ENCODE data around the gene SDSL. TPM values are rescaled to one million over a fixed set of nuclear protein-coding genes. Genes with fewer than 3 reads are reported as not detected.
A peak's percentile ranks its signal among the peaks of the same experiment; 100 is the strongest.

SDSL gene
- total RNA-seq (2014; rRNA removed; shearing (Covaris generic)), result 3.3 and 4.1 TPM in 2 replicates

GRCh38 chr12:113422030-113422885, at the start of gene SDSL:
Gene SDSL (plus strand): TSS chr12:113422380. CDS start chr12:113427983, 5,603 bp downstream.
- peak; percentile 65 for DNase-seq
- Histone ChIP-seq H3K27me3 (ENCODE audit: control insufficient read depth, insufficient read depth, low read length) (no peaks in the 10 kb centered on the region), H3K36me3 (replicated peaks; ENCODE audit: control insufficient read depth, insufficient read depth, low read length) (no peaks in the 10 kb centered on the region), H3K4me3 (ENCODE audit: insufficient read depth, low read depth, low read length) (0 out of 2 replicates have a peak within 1 kb of the TSS, but pooled peaks have one; percentile 14)

- H3K27me3 ChIP-seq (ENCODE audit: control insufficient read depth, insufficient read depth, low read length), result no peaks in the 10 kb centered on the region
- DNase-seq, result no peak
- H3K4me3 ChIP-seq (ENCODE audit: insufficient read depth, low read depth, low read length), result no peak overlapping the region
- H3K36me3 ChIP-seq (replicated peaks; ENCODE audit: control insufficient read depth, insufficient read depth, low read length), result peaks cover 3% of the 10 kb centered on the region
These were observed 48.7 kb upstream of the SDSL start for GRCh38 chr12:113373440-113373839.

- DNase-seq, result no peak
- no peaks in the 10 kb centered on the region for H3K27me3 ChIP-seq (ENCODE audit: control insufficient read depth, insufficient read depth, low read length)
- H3K4me3 ChIP-seq (ENCODE audit: insufficient read depth, low read depth, low read length), result no peak overlapping the region
- peaks cover 3% of the 10 kb centered on the region for H3K36me3 ChIP-seq (replicated peaks; ENCODE audit: control insufficient read depth, insufficient read depth, low read length)
These were observed 48.2 kb upstream of the SDSL start for GRCh38 chr12:113373969-113374368.

- no peak for DNase-seq
- Histone ChIP-seq H3K36me3 (replicated peaks; ENCODE audit: control insufficient read depth, insufficient read depth, low read length) (peaks cover 3% of the 10 kb centered on the region), H3K27me3 (ENCODE audit: control insufficient read depth, insufficient read depth, low read length) (no peaks in the 10 kb centered on the region), H3K4me3 (ENCODE audit: insufficient read depth, low read depth, low read length) (no peak overlapping the region)
These were observed 47.3 kb upstream of the SDSL start for GRCh38 chr12:113374823-113375428.

- Histone ChIP-seq H3K36me3 (replicated peaks; ENCODE audit: control insufficient read depth, insufficient read depth, low read length) (peaks cover 3% of the 10 kb centered on the region), H3K27me3 (ENCODE audit: control insufficient read depth, insufficient read depth, low read length) (no peaks in the 10 kb centered on the region), H3K4me3 (ENCODE audit: insufficient read depth, low read depth, low read length) (no peak overlapping the region)
- no peak for DNase-seq
These were observed 43.9 kb upstream of the SDSL start for GRCh38 chr12:113378291-113378690.

GRCh38 chr12:113381220-113381619, 41.0 kb upstream of the SDSL start:
- Histone ChIP-seq H3K27me3 (ENCODE audit: control insufficient read depth, insufficient read depth, low read length) (no peaks in the 10 kb centered on the region), H3K4me3 (ENCODE audit: insufficient read depth, low read depth, low read length) (no peak overlapping the region), H3K36me3 (replicated peaks; ENCODE audit: control insufficient read depth, insufficient read depth, low read length) (peaks cover 4% of the 10 kb centered on the region)
- no peak for DNase-seq

GRCh38 chr12:113382206-113382605, 40.0 kb upstream of the SDSL start:
- no peaks in the 10 kb centered on the region for H3K27me3 ChIP-seq (ENCODE audit: control insufficient read depth, insufficient read depth, low read length)
- H3K4me3 ChIP-seq (ENCODE audit: insufficient read depth, low read depth, low read length), result no peak overlapping the region
- DNase-seq, result no peak
- H3K36me3 ChIP-seq (replicated peaks; ENCODE audit: control insufficient read depth, insufficient read depth, low read length), result peaks cover 3% of the 10 kb centered on the region

- Histone ChIP-seq H3K36me3 (replicated peaks; ENCODE audit: control insufficient read depth, insufficient read depth, low read length) (peaks cover 3% of the 10 kb centered on the region), H3K4me3 (ENCODE audit: insufficient read depth, low read depth, low read length) (no peak overlapping the region), H3K27me3 (ENCODE audit: control insufficient read depth, insufficient read depth, low read length) (no peaks in the 10 kb centered on the region)
- no peak for DNase-seq
These were observed 37.4 kb upstream of the SDSL start for GRCh38 chr12:113384778-113385177.

- no peak for DNase-seq
- H3K27me3 ChIP-seq (ENCODE audit: control insufficient read depth, insufficient read depth, low read length), result no peaks in the 10 kb centered on the region
- peaks cover 3% of the 10 kb centered on the region for H3K36me3 ChIP-seq (replicated peaks; ENCODE audit: control insufficient read depth, insufficient read depth, low read length)
- no peak overlapping the region for H3K4me3 ChIP-seq (ENCODE audit: insufficient read depth, low read depth, low read length)
These were observed 36.8 kb upstream of the SDSL start for GRCh38 chr12:113385282-113385882.

- no peaks in the 10 kb centered on the region for H3K27me3 ChIP-seq (ENCODE audit: control insufficient read depth, insufficient read depth, low read length)
- peaks cover 3% of the 10 kb centered on the region for H3K36me3 ChIP-seq (replicated peaks; ENCODE audit: control insufficient read depth, insufficient read depth, low read length)
- no peak for DNase-seq
- no peak overlapping the region for H3K4me3 ChIP-seq (ENCODE audit: insufficient read depth, low read depth, low read length)
These were observed 35.2 kb upstream of the SDSL start for GRCh38 chr12:113386866-113387566.

GRCh38 chr12:113387631-113388030, 34.5 kb upstream of the SDSL start:
- peaks cover 3% of the 10 kb centered on the region for H3K36me3 ChIP-seq (replicated peaks; ENCODE audit: control insufficient read depth, insufficient read depth, low read length)
- H3K27me3 ChIP-seq (ENCODE audit: control insufficient read depth, insufficient read depth, low read length), result no peaks in the 10 kb centered on the region
- no peak for DNase-seq
- H3K4me3 ChIP-seq (ENCODE audit: insufficient read depth, low read depth, low read length), result no peak overlapping the region

- Histone ChIP-seq H3K27me3 (ENCODE audit: control insufficient read depth, insufficient read depth, low read length) (no peaks in the 10 kb centered on the region), H3K36me3 (replicated peaks; ENCODE audit: control insufficient read depth, insufficient read depth, low read length) (peaks cover 3% of the 10 kb centered on the region), H3K4me3 (ENCODE audit: insufficient read depth, low read depth, low read length) (no peak overlapping the region)
- no peak for DNase-seq
These were observed 33.8 kb upstream of the SDSL start for GRCh38 chr12:113388351-113388750.

- Histone ChIP-seq H3K36me3 (replicated peaks; ENCODE audit: control insufficient read depth, insufficient read depth, low read length) (peaks cover 1% of the 10 kb centered on the region; the same call in 1 of the 2 replicates), H3K27me3 (ENCODE audit: control insufficient read depth, insufficient read depth, low read length) (no peaks in the 10 kb centered on the region), H3K4me3 (ENCODE audit: insufficient read depth, low read depth, low read length) (no peak overlapping the region)
- DNase-seq, result no peak
These were observed 31.8 kb upstream of the SDSL start for GRCh38 chr12:113390064-113391043.

All from H7 (cell line).